DMS79 treated with DMSO at 0.1 percent for 48 hours (cell line): ENCODE results near the gene GLIS2.

Experiments
- DNase-seq: peaks from one replicate; lab custom pipeline; 2025; lab: John Stamatoyannopoulos, UW

The GLIS2 gene

GRCh38 chr16:4350787-4351659 is 35.2 kb downstream of the GLIS2 start, which contains the start of gene PAM16:
Gene PAM16 (minus strand): TSS chr16:4351321. CDS start chr16:4351234, 87 bp downstream.
- peak; percentile 86 for DNase-seq

- no peak for DNase-seq
These were observed 36.0 kb downstream of the GLIS2 start for GRCh38 chr16:4351880-4352279.

- DNase-seq = no peak
These were observed 37.0 kb downstream of the GLIS2 start for GRCh38 chr16:4352843-4353242.

GRCh38 chr16:4353675-4354074 is 37.8 kb downstream of the GLIS2 start:
- DNase-seq = no peak

- DNase-seq = no peak
These were observed 38.9 kb downstream of the GLIS2 start for GRCh38 chr16:4354512-4355409.

GRCh38 chr16:4356820-4357219 is 41.0 kb downstream of the GLIS2 start:
- DNase-seq = no peak

GRCh38 chr16:4358236-4358635 is 42.4 kb downstream of the GLIS2 start:
- DNase-seq = no peak

GRCh38 chr16:4358831-4359561 is 43.1 kb downstream of the GLIS2 start:
- no peak for DNase-seq

- DNase-seq = no peak
These were observed 44.0 kb downstream of the GLIS2 start for GRCh38 chr16:4359914-4360313.

- no peak for DNase-seq
These were observed 44.7 kb downstream of the GLIS2 start for GRCh38 chr16:4360538-4361021.

- DNase-seq = no peak
These were observed 45.4 kb downstream of the GLIS2 start for GRCh38 chr16:4361033-4361943.

GRCh38 chr16:4361944-4362311 is 46.1 kb downstream of the GLIS2 start:
- DNase-seq = no peak

GRCh38 chr16:4362476-4363135 is 46.7 kb downstream of the GLIS2 start:
- DNase-seq = no peak

- no peak for DNase-seq
These were observed 48.5 kb downstream of the GLIS2 start for GRCh38 chr16:4364196-4365013.

- no peak for DNase-seq
These were observed 49.1 kb downstream of the GLIS2 start for GRCh38 chr16:4365014-4365406.

- DNase-seq = no peak
These were observed 49.7 kb downstream of the GLIS2 start for GRCh38 chr16:4365615-4366014.

GRCh38 chr16:4366016-4366415 is 50.1 kb downstream of the GLIS2 start:
- no peak for DNase-seq

GRCh38 chr16:4367393-4367856 is 51.6 kb downstream of the GLIS2 start:
- no peak for DNase-seq

GRCh38 chr16:4369007-4369733 is 53.3 kb downstream of the GLIS2 start:
- DNase-seq = no peak
